ENCODE results near the gene OGFOD3.

Gene OGFOD3

GRCh38 chr17:82402865-82403264 lies 15.5 kb downstream of the OGFOD3 start:
- no peak for TF ChIP-seq CTCF (IDR thresholded peaks at IDR 0.05)

- no peak for TF ChIP-seq CTCF (IDR thresholded peaks at IDR 0.05)
These were observed 17.6 kb downstream of the OGFOD3 start for GRCh38 chr17:82400830-82401229.

GRCh38 chr17:82400206-82400605 lies 18.2 kb downstream of the OGFOD3 start:
- no peak for TF ChIP-seq CTCF (IDR thresholded peaks at IDR 0.05)

GRCh38 chr17:82399601-82400101 lies 18.7 kb downstream of the OGFOD3 start:
- TF ChIP-seq CTCF (IDR thresholded peaks at IDR 0.05): no peak

GRCh38 chr17:82399041-82399441 lies 19.3 kb downstream of the OGFOD3 start:
- TF ChIP-seq CTCF (IDR thresholded peaks at IDR 0.05): no peak

GRCh38 chr17:82397449-82398335 lies 20.7 kb downstream of the OGFOD3 start:
- TF ChIP-seq CTCF (IDR thresholded peaks at IDR 0.05): no peak

- no peak for TF ChIP-seq CTCF (IDR thresholded peaks at IDR 0.05)
These were observed 21.6 kb downstream of the OGFOD3 start for GRCh38 chr17:82396601-82397435.
